ENCODE data around the gene B4GALT4.

B4GALT4 gene

GRCh38 chr3:119236756-119237155, 3.9 kb downstream of the B4GALT4 start:
- DNase-seq, result no peak

DNA sequence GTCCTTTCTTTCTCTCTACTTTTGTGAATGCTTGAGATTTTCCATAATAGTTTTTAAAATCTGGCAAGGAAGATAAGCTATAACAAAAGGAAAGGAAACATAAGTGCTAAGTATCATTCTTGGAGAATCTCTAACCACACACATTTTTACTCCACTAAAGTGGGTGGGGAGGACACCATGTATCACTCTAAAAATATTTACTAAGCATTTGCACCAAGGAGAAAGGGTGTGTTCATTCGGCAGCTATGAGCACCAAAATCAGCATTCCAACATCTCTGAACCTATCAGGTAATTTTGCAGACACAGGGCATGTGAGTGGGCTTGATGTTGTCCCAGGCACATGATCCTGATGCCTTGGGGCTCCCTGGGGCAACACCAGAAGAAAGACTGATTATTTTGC, 5.5 kb downstream of the B4GALT4 start:
- no peak for DNase-seq

- DNase-seq, result no peak
Observed at GRCh38 chr3:119234610-119235009, 6.1 kb downstream of the B4GALT4 start.

DNA sequence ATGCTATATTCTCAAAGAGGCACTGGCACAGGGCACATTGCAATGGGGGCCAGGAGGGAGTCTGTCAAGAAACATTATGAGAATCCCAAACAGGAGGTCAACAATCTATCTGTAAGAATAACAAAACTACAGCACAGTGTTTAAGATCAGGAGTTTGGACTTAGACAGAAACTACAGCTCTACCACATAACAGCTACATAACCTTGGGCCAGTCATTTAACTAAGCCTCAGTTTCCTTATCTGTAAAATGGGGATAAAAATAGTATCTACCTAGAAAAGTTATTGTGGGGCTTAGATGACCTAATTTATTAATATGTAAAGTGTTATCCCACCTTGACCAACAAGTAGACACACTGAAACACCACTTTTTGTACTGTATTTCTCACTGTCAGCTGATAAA, 9.9 kb downstream of the B4GALT4 start:
- DNase-seq, result no peak

DNA sequence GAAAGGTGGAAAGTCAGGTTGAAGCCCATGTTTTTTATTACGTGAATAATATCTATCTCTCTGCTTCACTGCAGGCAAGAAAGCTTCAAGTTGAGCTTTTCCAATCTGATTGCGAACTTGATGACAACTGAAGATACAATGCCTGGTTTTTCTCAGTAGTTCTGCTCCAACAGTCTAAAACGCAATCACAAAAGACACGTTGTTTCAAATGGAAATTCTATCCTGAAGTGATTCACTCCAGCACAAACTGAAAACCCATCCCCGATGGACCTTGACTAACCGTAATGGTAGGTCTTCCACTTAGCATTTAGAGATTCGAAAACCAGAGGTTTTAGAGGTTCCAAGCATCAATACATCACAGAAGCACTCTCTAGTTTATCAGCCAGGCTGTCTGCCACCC, 10.6 kb downstream of the B4GALT4 start:
- DNase-seq, result no peak

DNA sequence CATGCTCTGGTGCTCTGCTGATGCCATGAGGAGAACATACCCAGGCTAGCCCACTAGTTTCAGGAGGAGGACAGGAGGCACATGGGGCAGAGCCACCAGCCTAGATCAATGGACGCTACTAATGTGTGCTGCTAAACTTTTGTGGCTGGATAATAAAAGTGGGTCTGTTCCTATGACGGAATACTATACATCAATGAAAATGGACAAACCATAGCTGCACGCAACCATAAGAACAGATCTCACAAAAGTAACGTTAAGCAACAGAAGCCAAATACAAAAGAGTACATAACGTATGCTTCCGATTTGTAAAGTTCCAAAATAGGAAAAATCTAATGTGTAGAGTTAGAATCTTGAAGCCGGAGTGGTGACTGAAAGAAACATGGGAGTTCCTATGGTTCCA, 11.5 kb downstream of the B4GALT4 start:
- DNase-seq, result no peak

GRCh38 chr3:119228373-119229145, 12.1 kb downstream of the B4GALT4 start:
- DNase-seq, result no peak

DNA sequence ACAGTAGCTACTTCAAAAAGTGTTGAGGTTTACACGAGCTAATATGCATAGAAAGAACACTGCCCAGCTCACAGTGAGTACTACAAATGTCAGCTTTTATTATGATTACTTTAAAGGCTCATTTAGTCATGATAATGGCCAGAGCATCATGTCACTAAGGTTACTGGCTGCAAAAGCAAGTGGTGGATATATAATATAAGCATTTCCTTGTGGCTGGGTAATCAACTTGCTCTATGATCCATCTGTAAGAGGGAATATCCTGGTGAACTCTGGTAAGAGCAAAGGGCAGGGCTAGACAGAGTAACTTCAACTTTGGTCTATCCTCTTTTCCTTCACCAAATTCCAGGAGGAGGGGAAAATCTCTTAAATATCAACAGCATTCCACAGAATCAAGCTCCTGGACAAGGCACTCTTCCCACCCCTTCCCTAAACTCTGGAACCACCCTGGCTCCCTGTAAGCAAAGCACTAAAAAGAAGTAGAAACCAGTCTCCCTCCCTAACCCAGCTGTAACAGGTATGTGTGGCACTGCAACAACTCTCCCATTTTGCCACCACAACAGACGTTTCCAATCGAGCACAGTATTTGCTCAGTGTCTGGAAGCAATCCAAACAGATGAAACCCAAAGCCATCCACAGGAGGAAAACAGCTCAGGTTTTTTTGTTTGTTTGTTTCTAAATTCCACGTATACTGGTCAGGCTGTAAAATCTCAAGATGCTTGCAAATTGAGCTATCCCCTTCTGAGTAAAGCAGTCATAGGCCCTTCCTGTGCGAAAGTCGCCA, 13.4 kb downstream of the B4GALT4 start:
- no peak for DNase-seq

- no peak for DNase-seq
Observed at GRCh38 chr3:119225121-119225520, 15.6 kb downstream of the B4GALT4 start.

DNA sequence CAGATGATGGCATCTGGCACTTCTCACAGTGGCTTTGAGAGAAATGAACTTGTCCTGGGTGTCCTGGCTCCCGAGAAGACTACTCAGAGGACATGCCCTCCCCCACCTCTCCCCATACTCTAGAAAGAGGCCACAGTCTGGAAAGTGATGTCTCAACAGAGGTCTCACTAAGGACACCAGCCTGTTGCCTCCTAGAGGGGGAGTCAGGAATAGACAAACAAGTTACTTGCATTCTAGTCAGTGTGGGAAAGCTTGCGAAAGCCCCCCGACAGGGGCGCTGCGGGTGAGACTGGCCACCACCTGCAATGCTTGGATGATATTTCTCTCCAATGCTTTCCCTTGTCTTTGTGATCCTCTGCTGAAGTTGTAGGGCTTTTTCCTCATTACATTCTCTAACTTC, 17.2 kb downstream of the B4GALT4 start:
- no peak for DNase-seq

DNA sequence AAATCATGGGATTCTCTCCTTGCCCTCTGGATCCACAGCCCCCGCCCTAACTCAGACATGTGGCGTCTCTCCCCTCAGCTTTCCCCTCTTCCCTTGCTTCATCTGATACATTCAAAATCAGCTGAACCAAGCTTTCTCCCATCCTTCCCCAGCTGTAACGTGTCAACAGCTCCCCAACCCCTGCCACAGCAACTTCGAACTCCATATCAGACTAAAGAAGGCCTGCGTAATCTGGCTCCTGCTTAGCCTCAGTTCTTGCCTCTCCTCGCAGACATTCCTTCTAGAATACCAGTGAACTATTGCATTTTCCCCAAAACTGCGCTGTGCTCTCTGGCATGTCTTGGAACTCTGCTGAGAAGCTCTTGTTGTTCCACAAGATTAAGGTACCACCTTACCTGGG, 18.3 kb downstream of the B4GALT4 start:
- no peak for DNase-seq

GRCh38 chr3:119221779-119222320, 18.8 kb downstream of the B4GALT4 start:
- no peak for DNase-seq

GRCh38 chr3:119220970-119221667, 19.6 kb downstream of the B4GALT4 start:
- no peak for DNase-seq

DNA sequence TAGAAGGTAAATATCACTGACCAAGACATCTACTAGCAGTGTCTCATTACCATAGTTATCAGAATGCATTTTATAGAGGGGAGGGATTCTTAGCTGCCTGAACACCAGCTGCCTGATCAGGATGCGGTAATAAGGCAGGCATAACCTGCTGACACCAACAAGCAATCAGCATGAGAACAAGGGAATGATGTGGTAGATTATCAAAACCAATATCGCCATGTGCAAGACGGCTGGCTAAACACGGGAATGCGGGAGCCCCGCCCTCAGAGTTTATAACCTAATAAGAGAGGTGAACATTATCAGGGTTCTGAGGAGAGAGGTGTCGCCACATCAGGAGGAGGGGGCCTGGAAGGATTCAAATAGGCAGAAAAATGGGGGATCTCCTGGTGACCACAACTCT, 20.5 kb downstream of the B4GALT4 start:
- DNase-seq, result no peak

GRCh38 chr3:119219069-119219468, 21.6 kb downstream of the B4GALT4 start:
- no peak for DNase-seq

GRCh38 chr3:119211803-119212202, 28.9 kb downstream of the B4GALT4 start:
- no peak for DNase-seq

DNA sequence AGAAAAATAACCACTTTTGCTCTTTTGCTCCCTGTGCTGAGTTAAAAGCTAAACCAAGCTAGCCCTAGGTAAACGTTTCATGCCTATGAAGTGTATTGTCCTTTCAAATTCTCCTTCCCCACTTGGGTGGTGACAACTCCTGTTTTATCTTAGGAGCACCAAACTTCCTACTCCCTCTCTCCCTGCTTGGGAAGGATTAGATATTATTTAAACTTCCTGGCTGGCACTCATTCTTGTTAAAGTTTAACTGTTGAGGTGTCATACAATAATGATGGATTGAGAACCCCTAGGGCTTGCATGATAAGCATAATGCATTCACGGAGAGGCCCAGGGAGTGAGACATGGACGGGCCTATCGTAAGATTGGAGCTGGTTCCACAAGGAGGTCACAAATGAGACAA, 29.5 kb downstream of the B4GALT4 start:
- no peak for DNase-seq

DNA sequence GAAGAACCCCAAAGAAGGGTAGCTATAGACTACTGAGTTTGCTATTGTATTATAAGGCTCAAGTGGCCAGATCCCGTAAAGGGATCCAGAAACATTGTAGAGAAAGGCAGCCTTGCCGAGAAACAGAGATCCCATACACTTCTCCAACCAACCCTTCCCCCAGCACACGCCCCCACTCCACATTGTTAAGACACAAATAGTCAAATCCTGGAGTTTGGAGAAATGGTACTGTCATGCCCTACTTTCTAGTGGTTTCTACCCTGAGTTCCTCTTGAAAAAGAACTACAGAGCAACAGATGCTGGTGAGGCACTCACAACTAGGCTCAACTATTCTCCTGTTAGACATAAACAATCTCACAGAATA, 33.2 kb downstream of the B4GALT4 start:
- no peak for DNase-seq

DNA sequence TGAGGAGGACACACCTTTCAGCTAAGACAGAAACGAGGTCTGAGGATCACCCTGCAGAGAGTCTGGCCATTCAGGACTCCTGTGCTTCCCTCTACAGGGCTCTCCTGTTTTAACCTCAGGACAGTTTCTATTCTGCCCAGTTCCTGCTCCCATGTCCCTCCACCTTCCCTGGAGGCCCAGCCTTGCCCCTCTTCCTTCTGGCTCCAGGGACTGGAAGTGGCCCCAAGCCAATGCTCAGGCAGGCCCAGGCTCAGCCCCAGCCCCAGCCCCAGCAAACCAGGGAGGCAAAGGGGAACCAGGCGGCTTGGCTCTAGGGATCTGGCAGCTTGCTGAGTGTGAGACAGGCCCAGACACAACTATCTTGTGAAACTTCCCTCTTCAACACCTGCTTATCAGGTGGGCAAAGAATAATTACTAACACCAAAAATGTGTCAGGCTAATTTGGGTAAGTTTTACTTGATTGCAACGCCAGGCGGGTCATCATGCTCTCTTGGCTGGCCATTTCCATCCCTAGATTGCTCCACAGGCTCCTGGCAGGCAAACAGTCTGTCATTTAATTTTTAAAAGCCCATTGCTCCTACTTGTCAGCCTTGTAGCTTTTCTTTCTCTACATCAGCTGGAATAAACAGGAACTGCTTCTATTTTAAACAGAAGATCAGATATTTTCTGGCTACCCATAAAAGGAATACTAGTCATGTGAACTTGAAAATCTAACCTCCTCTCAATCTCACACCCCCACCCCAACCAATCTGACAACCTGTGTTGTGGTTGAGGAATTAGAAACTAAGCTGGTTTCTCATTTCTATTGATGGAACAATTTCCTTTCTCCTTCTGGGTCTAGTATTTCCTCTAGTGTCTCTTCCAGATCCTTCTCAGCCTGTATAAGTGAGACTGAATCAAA, 33.8 kb downstream of the B4GALT4 start:
- no peak for DNase-seq

DNA sequence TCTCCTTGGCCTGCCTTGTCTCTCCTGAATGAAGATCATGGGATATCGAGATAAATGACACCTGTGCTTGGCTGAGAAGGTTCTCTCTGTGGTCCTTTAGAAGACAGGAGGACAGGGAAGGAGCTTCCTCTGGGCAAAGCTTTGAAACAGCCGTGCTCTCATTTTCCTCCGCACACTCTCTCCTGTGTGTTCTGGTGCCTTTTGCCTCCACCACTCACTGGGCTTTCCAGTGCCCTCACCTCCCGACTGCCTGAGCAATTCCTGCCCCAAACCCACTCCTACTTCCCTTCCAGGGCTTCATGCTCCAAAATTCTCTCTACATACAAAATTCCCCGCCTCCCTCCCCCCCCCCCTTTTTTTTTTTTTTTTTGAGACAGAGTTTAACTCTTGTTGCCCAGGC, 35.0 kb downstream of the B4GALT4 start:
- DNase-seq, result no peak

DNA sequence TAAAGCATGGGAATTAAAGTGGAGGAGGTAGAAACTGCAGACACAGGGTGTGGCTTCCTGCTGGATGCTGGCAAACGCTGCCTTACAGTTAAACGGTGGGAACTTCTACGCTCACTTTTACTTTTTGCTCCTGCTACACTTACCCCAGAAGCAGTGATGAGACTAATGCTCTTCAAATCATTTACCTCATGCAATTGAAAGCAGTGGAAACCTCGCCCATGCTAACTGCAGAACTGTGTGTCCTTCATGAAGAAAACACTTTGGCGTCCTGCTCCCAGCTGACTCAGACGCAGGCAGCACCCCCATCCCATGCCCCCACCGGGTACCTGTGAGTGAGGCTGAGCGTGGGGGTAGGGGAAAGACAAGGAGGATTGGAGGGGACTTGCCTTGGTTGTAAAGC, 35.5 kb downstream of the B4GALT4 start:
- DNase-seq, result no peak

- no peak for DNase-seq
Observed at GRCh38 chr3:119195911-119196310, 44.8 kb downstream of the B4GALT4 start.

DNA sequence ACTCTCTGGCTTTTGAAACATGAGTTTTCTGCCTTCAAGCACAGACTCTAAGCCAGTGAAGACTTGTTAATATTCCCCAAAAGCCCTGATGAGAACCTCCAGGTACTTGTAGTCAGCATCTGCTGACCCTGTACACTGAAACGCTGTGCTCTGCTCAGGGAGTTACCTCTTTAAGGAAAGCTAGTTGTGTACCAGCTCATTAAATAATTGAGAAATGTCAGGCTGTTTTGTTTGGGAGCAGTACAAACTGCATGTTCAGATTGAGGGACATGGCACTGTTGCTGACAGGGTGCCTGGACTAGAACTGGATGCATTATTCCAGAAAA, 45.6 kb downstream of the B4GALT4 start:
- no peak for DNase-seq
